K562 (cell line): ENCODE results near the gene PIP4K2C. TPM values are rescaled to one million over a fixed set of nuclear protein-coding genes. Genes with fewer than 3 reads are reported as not detected.
A peak's percentile ranks its signal among the peaks of the same experiment; 100 is the strongest.

Experiments used
- BRCA1 ChIP-seq, 2 experiments: fragments of 450-650 bp in 1 of 2; sonication (generic) in 1 of 2; formaldehyde crosslinking in 1 of 2; IDR thresholded peaks; 2 replicates each; pipeline versions ENCODE4 v1.5.0 to v1.6.1; 2017 to 2020; ENCODE audit warnings: mild to moderate bottlenecking in 1 of 2, missing genetic modification reagents in 1 of 2
- DPF2 ChIP-seq: fragments of 450-650 bp; IDR thresholded peaks from 2 replicates; pipeline ENCODE4 v1.6.1; 2016
- GABPB1 ChIP-seq: sonication (generic); formaldehyde crosslinking; IDR thresholded peaks from 2 replicates; pipeline ENCODE4 v1.8.0; 2022; ENCODE audit warnings: mild to moderate bottlenecking, missing genetic modification reagents
- GABPB2 ChIP-seq: fragments of 250-450 bp; sonication (Bioruptor Pico); conservative IDR thresholded peaks from 2 replicates; pipeline ENCODE4 v1.5.1; 2021; ENCODE audit warnings: mild to moderate bottlenecking
- HDAC2 ChIP-seq: fragments of 450-650 bp; IDR thresholded peaks from 2 replicates; pipeline ENCODE4 v1.6.1; 2016; ENCODE audit warnings: mild to moderate bottlenecking
- MYBL2 ChIP-seq, 2 experiments: fragments of 450-650 bp in 1 of 2; sonication (generic) in 1 of 2; formaldehyde crosslinking in 1 of 2; IDR thresholded peaks; 2 replicates each; pipeline versions ENCODE4 v1.6.1 to v1.8.1; 2017 to 2022; ENCODE audit warnings: borderline replicate concordance in 1 of 2, inconsistent platforms in 1 of 2, low read depth in 1 of 2, mild to moderate bottlenecking in 1 of 2, missing genetic modification reagents in 1 of 2, moderate library complexity in 1 of 2
- NFYB ChIP-seq: IDR thresholded peaks from 2 replicates; pipeline ENCODE4 v1.6.1; 2011; ENCODE audit warnings: mild to moderate bottlenecking, moderate library complexity; ENCODE audit not compliant: insufficient read length; ENCODE audit errors: extremely low read depth
- PHB2 ChIP-seq: fragments of 450-650 bp; IDR thresholded peaks from 2 replicates; pipeline ENCODE4 v1.6.1; 2017; ENCODE audit warnings: low read depth
- RFX7 ChIP-seq: fragments of 250-450 bp; sonication (Bioruptor Pico); IDR thresholded peaks from 2 replicates; pipeline ENCODE4 v1.5.1; 2021; ENCODE audit warnings: mild to moderate bottlenecking
- SMAD3 ChIP-seq: fragments of 450-650 bp; formaldehyde crosslinking; conservative IDR thresholded peaks from 2 replicates; pipeline ENCODE4 v1.4.0; 2020; ENCODE audit warnings: mild to moderate bottlenecking
- TEAD2 ChIP-seq: fragments of 450-650 bp; IDR thresholded peaks from 2 replicates; pipeline ENCODE4 v1.6.1; 2016; ENCODE audit warnings: missing genetic modification characterization, control low read depth, missing compliant biosample characterization
- TRIM28 ChIP-seq: fragments of 450-650 bp; IDR thresholded peaks from 2 replicates; pipeline ENCODE4 v1.6.1; 2017
- ZNF143 ChIP-seq: sonication (generic); formaldehyde crosslinking; IDR thresholded peaks from 2 replicates; pipeline ENCODE4 v1.9.0; 2022; ENCODE audit warnings: mild to moderate bottlenecking, missing genetic modification reagents
- ZNF707 ChIP-seq: fragments of 250-450 bp; sonication (Bioruptor Pico); conservative IDR thresholded peaks from 2 replicates; pipeline ENCODE4 v1.8.0; 2022; ENCODE audit warnings: inconsistent platforms, mild to moderate bottlenecking, moderate library complexity
- ZNF77 ChIP-seq: fragments of 250-450 bp; sonication (Bioruptor Pico); IDR thresholded peaks from 2 replicates; pipeline ENCODE4 v1.5.0; 2020
- polyA plus RNA-seq, 8 experiments: library from polyadenylated mRNA; depleted of rRNA in 4 of 8; stranded (reverse) in 5 of 8; unstranded in 3 of 8; fragments of >200 nt; fragmentation: Nextera tagmentation in 2 of 8; fragmentation: Illumina TruSeq in 1 of 8; extraction: Ambion mirVana in 2 of 8; extraction: Trizol in 1 of 8; gene quantifications; 2 replicates each; pipeline versions ENCODE4 v1.2.1 to v1.2.3, GENCODE V29; 2011 to 2014; ENCODE audit warnings: inconsistent platforms in 1 of 8, missing spikeins in 1 of 8
- total RNA-seq, 7 experiments: library from RNA; depleted of rRNA in 6 of 7; stranded (reverse); fragments of >200 nt in 6 of 7; fragmentation: Illumina TruSeq in 2 of 7; extraction: Trizol in 2 of 7; gene quantifications; 2 replicates each; pipeline versions ENCODE4 v1.2.1 to v1.2.3, GENCODE V29; 2011 to 2021; ENCODE audit warnings: low replicate concordance in 1 of 7
- TF ChIP-seq, protein P1 (sequence below): fragments of 450-650 bp; formaldehyde crosslinking; IDR thresholded peaks from 2 replicates; pipeline ENCODE4 v1.4.0; 2022; ENCODE audit warnings: missing genetic modification characterization
- TF ChIP-seq, protein P2 (sequence below): IDR thresholded peaks from 2 replicates; pipeline ENCODE4 v1.6.1; 2011; ENCODE audit not compliant: insufficient read length; ENCODE audit errors: extremely low read depth
- TF ChIP-seq, protein P3 (sequence below): fragments of 250-450 bp; sonication (Bioruptor Pico); IDR thresholded peaks from 2 replicates; pipeline ENCODE4 v1.4.0; 2020; ENCODE audit warnings: mild to moderate bottlenecking, moderate library complexity

PIP4K2C gene
- total and polyA plus RNA-seq, 9 of the 15 experiments (the other 6 are each of a cell fraction or from before 2014, with no cell fraction given) = 9.0 to 41.4 (median 18.3) TPM

DNA sequence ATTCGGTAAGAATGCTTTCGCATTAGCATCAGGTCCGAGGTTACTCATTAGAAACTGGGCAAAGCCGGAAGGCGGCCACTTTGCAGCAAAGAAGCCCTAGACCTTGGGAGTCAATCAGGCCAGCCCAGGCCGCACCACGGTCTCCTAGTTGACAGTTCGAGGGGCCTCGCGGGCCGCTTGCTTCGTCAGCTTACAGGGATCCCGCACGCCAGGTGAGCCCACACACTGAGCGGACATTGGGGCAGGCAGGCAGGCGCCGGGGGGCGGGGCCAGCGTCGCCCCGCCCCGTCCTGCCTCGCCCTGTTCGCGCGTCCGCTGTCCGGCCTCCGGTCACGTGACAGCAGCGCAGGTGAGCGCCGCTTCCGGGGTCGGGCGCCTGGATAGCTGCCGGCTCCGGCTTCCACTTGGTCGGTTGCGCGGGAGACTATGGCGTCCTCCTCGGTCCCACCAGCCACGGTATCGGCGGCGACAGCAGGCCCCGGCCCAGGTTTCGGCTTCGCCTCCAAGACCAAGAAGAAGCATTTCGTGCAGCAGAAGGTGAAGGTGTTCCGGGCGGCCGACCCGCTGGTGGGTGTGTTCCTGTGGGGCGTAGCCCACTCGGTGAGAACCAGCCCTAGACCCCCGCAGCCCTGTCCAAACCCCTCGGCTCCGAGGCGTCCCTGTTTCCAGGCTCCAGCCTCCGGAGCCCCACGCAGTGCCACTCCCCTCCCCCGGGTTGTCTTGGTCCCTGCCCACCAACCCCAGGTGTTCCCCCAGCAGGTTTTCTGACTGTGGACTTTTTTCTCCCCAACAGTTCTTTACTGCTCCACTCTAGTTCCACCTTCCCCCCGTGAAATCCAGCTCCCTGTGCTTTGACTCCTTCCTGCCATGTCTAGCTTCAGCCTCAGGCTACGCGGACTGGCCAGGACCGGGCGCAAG lies at the start of gene PIP4K2C (continued):
- no peak for TF ChIP-seq MYBL2 (IDR thresholded peaks at IDR 0.05; ENCODE audit: low read depth)
- no peak for TF ChIP-seq MYBL2 (CRISPR knock-in tag; IDR thresholded peaks at IDR 0.05; ENCODE audit: borderline replicate concordance)
- TF ChIP-seq ZNF707 (CRISPR knock-in tag) = no peak
- no peak for TF ChIP-seq TEAD2 (tag)
- no peak for TF ChIP-seq GABPB2 (CRISPR knock-in tag)
- TF ChIP-seq GABPB1 (CRISPR knock-in tag) = peak; percentile 80
- TF ChIP-seq, protein P1, sequence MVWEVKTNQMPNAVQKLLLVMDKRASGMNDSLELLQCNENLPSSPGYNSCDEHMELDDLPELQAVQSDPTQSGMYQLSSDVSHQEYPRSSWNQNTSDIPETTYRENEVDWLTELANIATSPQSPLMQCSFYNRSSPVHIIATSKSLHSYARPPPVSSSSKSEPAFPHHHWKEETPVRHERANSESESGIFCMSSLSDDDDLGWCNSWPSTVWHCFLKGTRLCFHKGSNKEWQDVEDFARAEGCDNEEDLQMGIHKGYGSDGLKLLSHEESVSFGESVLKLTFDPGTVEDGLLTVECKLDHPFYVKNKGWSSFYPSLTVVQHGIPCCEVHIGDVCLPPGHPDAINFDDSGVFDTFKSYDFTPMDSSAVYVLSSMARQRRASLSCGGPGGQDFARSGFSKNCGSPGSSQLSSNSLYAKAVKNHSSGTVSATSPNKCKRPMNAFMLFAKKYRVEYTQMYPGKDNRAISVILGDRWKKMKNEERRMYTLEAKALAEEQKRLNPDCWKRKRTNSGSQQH (CRISPR knock-in tag) = no peak
- no peak for TF ChIP-seq NFYB
- no peak for TF ChIP-seq PHB2
- peak; percentile 82 for TF ChIP-seq HDAC2
- no peak for TF ChIP-seq ZNF77 (CRISPR knock-in tag)
- TF ChIP-seq RFX7 = no peak
- TF ChIP-seq BRCA1 (IDR thresholded peaks at IDR 0.05) = no peak
- TF ChIP-seq BRCA1 (CRISPR knock-in tag; IDR thresholded peaks at IDR 0.05) = no peak
- 0 out of 2 replicates have a peak, but pooled peaks have one; percentile 51 for TF ChIP-seq SMAD3 (CRISPR knock-in tag)
- no peak for TF ChIP-seq ZNF143 (CRISPR knock-in tag)
- no peak for TF ChIP-seq TRIM28
- TF ChIP-seq, protein P2, sequence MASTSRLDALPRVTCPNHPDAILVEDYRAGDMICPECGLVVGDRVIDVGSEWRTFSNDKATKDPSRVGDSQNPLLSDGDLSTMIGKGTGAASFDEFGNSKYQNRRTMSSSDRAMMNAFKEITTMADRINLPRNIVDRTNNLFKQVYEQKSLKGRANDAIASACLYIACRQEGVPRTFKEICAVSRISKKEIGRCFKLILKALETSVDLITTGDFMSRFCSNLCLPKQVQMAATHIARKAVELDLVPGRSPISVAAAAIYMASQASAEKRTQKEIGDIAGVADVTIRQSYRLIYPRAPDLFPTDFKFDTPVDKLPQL = no peak
- TF ChIP-seq, protein P3, sequence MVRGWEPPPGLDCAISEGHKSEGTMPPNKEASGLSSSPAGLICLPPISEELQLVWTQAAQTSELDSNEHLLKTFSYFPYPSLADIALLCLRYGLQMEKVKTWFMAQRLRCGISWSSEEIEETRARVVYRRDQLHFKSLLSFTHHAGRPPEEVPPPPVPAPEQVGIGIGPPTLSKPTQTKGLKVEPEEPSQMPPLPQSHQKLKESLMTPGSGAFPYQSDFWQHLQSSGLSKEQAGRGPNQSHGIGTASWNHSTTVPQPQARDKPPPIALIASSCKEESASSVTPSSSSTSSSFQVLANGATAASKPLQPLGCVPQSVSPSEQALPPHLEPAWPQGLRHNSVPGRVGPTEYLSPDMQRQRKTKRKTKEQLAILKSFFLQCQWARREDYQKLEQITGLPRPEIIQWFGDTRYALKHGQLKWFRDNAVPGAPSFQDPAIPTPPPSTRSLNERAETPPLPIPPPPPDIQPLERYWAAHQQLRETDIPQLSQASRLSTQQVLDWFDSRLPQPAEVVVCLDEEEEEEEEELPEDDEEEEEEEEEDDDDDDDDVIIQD (CRISPR knock-in tag) = no peak
- TF ChIP-seq DPF2 = no peak
